ENCODE results near the gene FAM13B. TPM values are rescaled to one million over a fixed set of nuclear protein-coding genes. Genes with fewer than 3 reads are reported as not detected.

Gene FAM13B
- total and polyA plus RNA-seq, 10 of the 15 experiments (the other 5 are each of a cell fraction or from before 2014, with no cell fraction given), result 3.6 to 30.0 (median 20.3) TPM

- ChIA-PET POLR2A (interaction anchor here (1.3 kb wide), 1 partner anchor 27 kb away, joined by 3 read pairs; no protein-coding TSS in a partner anchor), RAD21 (ENCODE audit: unreplicated experiment) (interaction anchor here (1.2 kb wide), 1 partner anchor 223 kb away, joined by 3 read pairs; no protein-coding TSS in a partner anchor), SMC1A (ENCODE audit: uncharacterized antibody, unreplicated experiment) (interaction anchor here (0.7 kb wide), 1 partner anchor 340 kb away, joined by 3 read pairs; no protein-coding TSS in a partner anchor), CTCF (no interaction called here)
- FAIRE-seq (no peak), DNase-seq (ENCODE audit: low read depth, low spot score) (no peak), ATAC-seq (no peak)
- Histone ChIP-seq H3K4me1 (ENCODE audit: control insufficient read depth, insufficient read depth, low read length) (peaks cover 9% of the 10 kb centered on the region), H3K9me3 (replicated peaks; ENCODE audit: control insufficient read depth, insufficient read depth, low read length) (peaks cover 24% of the 10 kb centered on the region), H3K36me3 (ENCODE audit: control insufficient read depth in 2 of 2, insufficient read depth in 2 of 2, low read length in 1 of 2) (peaks cover 5 to 30% of the 10 kb centered on the region in 2 experiments), H3K4me3 (no peak overlapping the region), H3K9ac (ENCODE audit: control insufficient read depth, insufficient read depth, low read length) (no peak overlapping the region), H3K79me2 (ENCODE audit: control insufficient read depth, insufficient read depth, low read length) (peaks cover 12% of the 10 kb centered on the region), H3K27me3 (replicated peaks in 1 of 2; ENCODE audit: control insufficient read depth in 2 of 2, insufficient read depth in 2 of 2, low read length in 1 of 2) (no peaks in the 10 kb centered on the region), H2AFZ (ENCODE audit: control insufficient read depth, low read depth, low read length) (no peak overlapping the region), H3K27ac (ENCODE audit: control insufficient read depth, insufficient read depth) (no peak overlapping the region), H3K4me2 (ENCODE audit: control insufficient read depth, insufficient read depth) (no peak overlapping the region), H4K20me1 (ENCODE audit: control insufficient read depth, insufficient read depth) (no peaks in the 10 kb centered on the region)
- intact Hi-C loops (cut with micrococcal nuclease; ENCODE audit: unreplicated experiment), result no loop called here
- 96% methylated on average over 6 of the region's 6 CpGs for WGBS (ENCODE audit: insufficient coverage, insufficient replicate concordance, low lambda C conversion rate, missing lambda C conversion rate)
- TF ChIP-seq CBX3 (IDR thresholded peaks at IDR 0.05; ENCODE audit: borderline replicate concordance, low read depth) (no peak), NR2F1 (conservative IDR thresholded peaks at IDR 0.05) (no peak), KDM1A (IDR thresholded peaks at IDR 0.05; ENCODE audit: borderline replicate concordance) (no peak), HCFC1 (IDR thresholded peaks at IDR 0.05; ENCODE audit: low read length) (no peak), TAF1 (IDR thresholded peaks at IDR 0.05; ENCODE audit: borderline replicate concordance, low read depth, low read length) (no peak), ZNF592 (IDR thresholded peaks at IDR 0.05) (no peak)
- in situ Hi-C loops (cut with MboI), result no loop called here
- BruUV-seq (replicated peaks), result no TSS peak
These were observed 32.7 kb downstream of the FAM13B start for GRCh38 chr5:138000102-138000723.

All from GM12878 (cell line).